Osteoblast (primary cell): ENCODE results near the gene DCUN1D1. TPM values are rescaled to one million over a fixed set of nuclear protein-coding genes. Genes with fewer than 3 reads are reported as not detected.

Source experiments
- DNase-seq: peaks from one replicate; pipeline ENCODE4 v3.0.0; 2011; ENCODE audit warnings: low spot score, mixed read lengths; ENCODE audit not compliant: insufficient read length; ENCODE audit errors: missing footprints
- H2AFZ ChIP-seq: 2 replicates; pipeline ENCODE4 v1.6.0; 2011; ENCODE audit warnings: mild to moderate bottlenecking, low read length
- H3K27ac ChIP-seq: 2 replicates; pipeline ENCODE4 v1.5.1; 2011; ENCODE audit warnings: mild to moderate bottlenecking, low read depth, low read length, moderate library complexity
- H3K27me3 ChIP-seq: 2 replicates; pipeline ENCODE4 v1.6.0; 2012; ENCODE audit warnings: mild to moderate bottlenecking, control low read depth, inconsistent platforms, low read length, moderate library complexity; ENCODE audit not compliant: insufficient read depth
- H3K36me3 ChIP-seq: 2 replicates; pipeline ENCODE4 v1.5.1; 2011; ENCODE audit warnings: mild to moderate bottlenecking, low read length, control low read depth, moderate library complexity; ENCODE audit not compliant: insufficient read depth
- H3K4me1 ChIP-seq: 2 replicates; pipeline ENCODE4 v1.5.1; 2011; ENCODE audit warnings: mild to moderate bottlenecking, low read length, control low read depth, moderate library complexity; ENCODE audit not compliant: insufficient read depth
- H3K4me2 ChIP-seq: 2 replicates; pipeline ENCODE4 v1.6.0; 2011; ENCODE audit warnings: mild to moderate bottlenecking, low read length; ENCODE audit not compliant: insufficient read depth
- H3K4me3 ChIP-seq: fragments of 200-600 bp; sonication (generic); 3 replicates; pipeline ENCODE4 v1.5.1; 2012; ENCODE audit warnings: mild to moderate bottlenecking, low read length, inconsistent platforms; ENCODE audit not compliant: insufficient read depth
- H3K79me2 ChIP-seq: 2 replicates; pipeline ENCODE4 v1.6.0; 2012; ENCODE audit warnings: mild to moderate bottlenecking, low read length, control low read depth, inconsistent platforms; ENCODE audit not compliant: insufficient read depth
- H3K9me3 ChIP-seq: 2 replicates; pipeline ENCODE4 v1.5.1; 2011; ENCODE audit warnings: low read depth, low read length, control low read depth
- H4K20me1 ChIP-seq: 2 replicates; pipeline ENCODE4 v1.6.0; 2012; ENCODE audit warnings: mild to moderate bottlenecking, low read length, control low read depth; ENCODE audit not compliant: insufficient read depth
- CTCF ChIP-seq: IDR thresholded peaks from 2 replicates; pipeline ENCODE4 v1.5.1; 2011; ENCODE audit warnings: mild to moderate bottlenecking, low read depth, low read length, moderate library complexity; ENCODE audit errors: extremely low read depth
- total RNA-seq: library from RNA; depleted of rRNA; stranded (reverse); fragments of >200 nt; gene quantifications from 2 replicates; pipeline ENCODE4 v1.2.3, GENCODE V29; 2012

The DCUN1D1 gene
- total RNA-seq, 1 donor, result 38.4 TPM

- Histone ChIP-seq H3K36me3 (peaks cover 11% of the 10 kb centered on the region), H3K27me3 (no peaks in the 10 kb centered on the region), H4K20me1 (no peaks in the 10 kb centered on the region), H3K9me3 (no peaks in the 10 kb centered on the region), H3K27ac (no peak overlapping the region), H3K79me2 (no peaks in the 10 kb centered on the region), H3K4me1 (no peaks in the 10 kb centered on the region), H2AFZ (no peak overlapping the region), H3K4me2 (no peak overlapping the region), H3K4me3 (no peak overlapping the region)
- no peak for TF ChIP-seq CTCF
- DNase-seq, result no peak
These were observed 38.6 kb downstream of the DCUN1D1 start for GRCh38 chr3:182941719-182942118.

- Histone ChIP-seq H3K4me3 (no peak overlapping the region), H3K4me1 (no peaks in the 10 kb centered on the region), H3K27ac (no peak overlapping the region), H4K20me1 (no peaks in the 10 kb centered on the region), H2AFZ (no peak overlapping the region), H3K36me3 (peaks cover 8% of the 10 kb centered on the region), H3K9me3 (no peaks in the 10 kb centered on the region), H3K27me3 (no peaks in the 10 kb centered on the region), H3K4me2 (no peak overlapping the region), H3K79me2 (no peaks in the 10 kb centered on the region)
- TF ChIP-seq CTCF, result no peak
- DNase-seq, result no peak
These were observed 40.0 kb downstream of the DCUN1D1 start for GRCh38 chr3:182940266-182940808.

- H4K20me1 ChIP-seq, result no peaks in the 10 kb centered on the region
- no peak for DNase-seq
These were observed 42.9 kb downstream of the DCUN1D1 start for GRCh38 chr3:182937293-182938051.

More at GRCh38 chr3:182937293-182938051, 42.9 kb downstream of the DCUN1D1 start:
- no peak overlapping the region for H3K27ac ChIP-seq
- H3K27me3 ChIP-seq, result no peaks in the 10 kb centered on the region
- H3K36me3 ChIP-seq, result no peaks in the 10 kb centered on the region
- no peak overlapping the region for H3K4me3 ChIP-seq
- H3K79me2 ChIP-seq, result no peaks in the 10 kb centered on the region
- H3K4me2 ChIP-seq, result no peak overlapping the region
- no peaks in the 10 kb centered on the region for H3K4me1 ChIP-seq
- no peaks in the 10 kb centered on the region for H3K9me3 ChIP-seq
- H2AFZ ChIP-seq, result no peak overlapping the region
- TF ChIP-seq CTCF, result no peak
